Measurements from ENCODE around the gene SLC6A1.

Gene SLC6A1

GRCh38 chr3:10996345-10997013 lies 3.9 kb downstream of the SLC6A1 start:
- H3K27me3 ChIP-seq (ENCODE audit: insufficient read depth, insufficient read length): peaks cover 39% of the 10 kb centered on the region
- no peak for DNase-seq (ENCODE audit: low read depth, low spot score)
- H3K4me1 ChIP-seq (ENCODE audit: insufficient read depth, insufficient read length): peaks cover 7% of the 10 kb centered on the region
- H3K9ac ChIP-seq (ENCODE audit: insufficient read length, low read depth): no peak overlapping the region
- no peaks in the 10 kb centered on the region for H3K9me3 ChIP-seq (ENCODE audit: insufficient read depth, low read length)
- TF ChIP-seq SUZ12 (IDR thresholded peaks at IDR 0.05; ENCODE audit: extremely low read depth, insufficient read depth, insufficient read length) (no peak), YY1 (IDR thresholded peaks at IDR 0.05; ENCODE audit: insufficient read depth, insufficient read length) (no peak), ZNF274 (IDR thresholded peaks at IDR 0.05; ENCODE audit: low read depth, low read length) (no peak)
- H3K36me3 ChIP-seq (ENCODE audit: insufficient read depth, insufficient read length, low read length): no peaks in the 10 kb centered on the region
- no peak overlapping the region for H3K4me3 ChIP-seq (ENCODE audit: insufficient read length, low read depth)

GRCh38 chr3:10997196-10997595 lies 4.6 kb downstream of the SLC6A1 start:
- H3K9me3 ChIP-seq (ENCODE audit: insufficient read depth, low read length): no peaks in the 10 kb centered on the region
- H3K36me3 ChIP-seq (ENCODE audit: insufficient read depth, insufficient read length, low read length): no peaks in the 10 kb centered on the region
- TF ChIP-seq YY1 (IDR thresholded peaks at IDR 0.05; ENCODE audit: insufficient read depth, insufficient read length): no peak
- TF ChIP-seq ZNF274 (IDR thresholded peaks at IDR 0.05; ENCODE audit: low read depth, low read length): no peak
- no peak for TF ChIP-seq SUZ12 (IDR thresholded peaks at IDR 0.05; ENCODE audit: extremely low read depth, insufficient read depth, insufficient read length)
- H3K9ac ChIP-seq (ENCODE audit: insufficient read length, low read depth): no peak overlapping the region
- H3K27me3 ChIP-seq (ENCODE audit: insufficient read depth, insufficient read length): peaks cover 39% of the 10 kb centered on the region
- H3K4me1 ChIP-seq (ENCODE audit: insufficient read depth, insufficient read length): peaks cover 5% of the 10 kb centered on the region
- no peak overlapping the region for H3K4me3 ChIP-seq (ENCODE audit: insufficient read length, low read depth)
- DNase-seq (ENCODE audit: low read depth, low spot score): no peak

- no peak overlapping the region for H3K4me3 ChIP-seq (ENCODE audit: insufficient read length, low read depth)
- no peak for DNase-seq (ENCODE audit: low read depth, low spot score)
- H3K9ac ChIP-seq (ENCODE audit: insufficient read length, low read depth): no peak overlapping the region
- H3K36me3 ChIP-seq (ENCODE audit: insufficient read depth, insufficient read length, low read length): no peaks in the 10 kb centered on the region
- no peaks in the 10 kb centered on the region for H3K9me3 ChIP-seq (ENCODE audit: insufficient read depth, low read length)
- peaks cover 30% of the 10 kb centered on the region for H3K27me3 ChIP-seq (ENCODE audit: insufficient read depth, insufficient read length)
- no peak for TF ChIP-seq YY1 (IDR thresholded peaks at IDR 0.05; ENCODE audit: insufficient read depth, insufficient read length)
- no peak for TF ChIP-seq ZNF274 (IDR thresholded peaks at IDR 0.05; ENCODE audit: low read depth, low read length)
- TF ChIP-seq SUZ12 (IDR thresholded peaks at IDR 0.05; ENCODE audit: extremely low read depth, insufficient read depth, insufficient read length): no peak
- peaks cover 4% of the 10 kb centered on the region for H3K4me1 ChIP-seq (ENCODE audit: insufficient read depth, insufficient read length)
Observed at GRCh38 chr3:10998542-10998941, 6.0 kb downstream of the SLC6A1 start.

- Histone ChIP-seq H3K4me1 (ENCODE audit: insufficient read depth, insufficient read length) (peaks cover 4% of the 10 kb centered on the region), H3K27me3 (ENCODE audit: insufficient read depth, insufficient read length) (peaks cover 21% of the 10 kb centered on the region), H3K9me3 (ENCODE audit: insufficient read depth, low read length) (no peaks in the 10 kb centered on the region), H3K4me3 (ENCODE audit: insufficient read length, low read depth) (no peak overlapping the region), H3K9ac (ENCODE audit: insufficient read length, low read depth) (no peak overlapping the region), H3K36me3 (ENCODE audit: insufficient read depth, insufficient read length, low read length) (no peaks in the 10 kb centered on the region)
- DNase-seq (ENCODE audit: low read depth, low spot score): no peak
- TF ChIP-seq SUZ12 (IDR thresholded peaks at IDR 0.05; ENCODE audit: extremely low read depth, insufficient read depth, insufficient read length) (no peak), ZNF274 (IDR thresholded peaks at IDR 0.05; ENCODE audit: low read depth, low read length) (no peak), YY1 (IDR thresholded peaks at IDR 0.05; ENCODE audit: insufficient read depth, insufficient read length) (no peak)
Observed at GRCh38 chr3:10999221-11000107, 6.9 kb downstream of the SLC6A1 start.

GRCh38 chr3:11000528-11000927 lies 8.0 kb downstream of the SLC6A1 start:
- no peak for TF ChIP-seq ZNF274 (IDR thresholded peaks at IDR 0.05; ENCODE audit: low read depth, low read length)
- no peak for TF ChIP-seq YY1 (IDR thresholded peaks at IDR 0.05; ENCODE audit: insufficient read depth, insufficient read length)

GRCh38 chr3:11001020-11001657 lies 8.6 kb downstream of the SLC6A1 start:
- TF ChIP-seq YY1 (IDR thresholded peaks at IDR 0.05; ENCODE audit: insufficient read depth, insufficient read length) (no peak), SUZ12 (IDR thresholded peaks at IDR 0.05; ENCODE audit: extremely low read depth, insufficient read depth, insufficient read length) (no peak), ZNF274 (IDR thresholded peaks at IDR 0.05; ENCODE audit: low read depth, low read length) (no peak)
- DNase-seq (ENCODE audit: low read depth, low spot score): no peak
- Histone ChIP-seq H3K4me1 (ENCODE audit: insufficient read depth, insufficient read length) (peaks cover 5% of the 10 kb centered on the region), H3K4me3 (ENCODE audit: insufficient read length, low read depth) (no peak overlapping the region), H3K9ac (ENCODE audit: insufficient read length, low read depth) (no peak overlapping the region), H3K36me3 (ENCODE audit: insufficient read depth, insufficient read length, low read length) (no peaks in the 10 kb centered on the region), H3K9me3 (ENCODE audit: insufficient read depth, low read length) (no peaks in the 10 kb centered on the region), H3K27me3 (ENCODE audit: insufficient read depth, insufficient read length) (peaks cover 5% of the 10 kb centered on the region)

More at GRCh38 chr3:11000528-11000927, 8.0 kb downstream of the SLC6A1 start:
- Histone ChIP-seq H3K36me3 (ENCODE audit: insufficient read depth, insufficient read length, low read length) (no peaks in the 10 kb centered on the region), H3K9ac (ENCODE audit: insufficient read length, low read depth) (no peak overlapping the region), H3K27me3 (ENCODE audit: insufficient read depth, insufficient read length) (peaks cover 10% of the 10 kb centered on the region), H3K9me3 (ENCODE audit: insufficient read depth, low read length) (no peaks in the 10 kb centered on the region), H3K4me1 (ENCODE audit: insufficient read depth, insufficient read length) (peaks cover 4% of the 10 kb centered on the region), H3K4me3 (ENCODE audit: insufficient read length, low read depth) (no peak overlapping the region)
- no peak for DNase-seq (ENCODE audit: low read depth, low spot score)

- Histone ChIP-seq H3K27me3 (ENCODE audit: insufficient read depth, insufficient read length) (no peaks in the 10 kb centered on the region), H3K36me3 (ENCODE audit: insufficient read depth, insufficient read length, low read length) (no peaks in the 10 kb centered on the region), H3K4me3 (ENCODE audit: insufficient read length, low read depth) (no peak overlapping the region), H3K9me3 (ENCODE audit: insufficient read depth, low read length) (no peaks in the 10 kb centered on the region), H3K4me1 (ENCODE audit: insufficient read depth, insufficient read length) (peaks cover 7% of the 10 kb centered on the region), H3K9ac (ENCODE audit: insufficient read length, low read depth) (no peak overlapping the region)
- no peak for DNase-seq (ENCODE audit: low read depth, low spot score)
- no peak for TF ChIP-seq ZNF274 (IDR thresholded peaks at IDR 0.05; ENCODE audit: low read depth, low read length)
- no peak for TF ChIP-seq YY1 (IDR thresholded peaks at IDR 0.05; ENCODE audit: insufficient read depth, insufficient read length)
- no peak for TF ChIP-seq SUZ12 (IDR thresholded peaks at IDR 0.05; ENCODE audit: extremely low read depth, insufficient read depth, insufficient read length)
Observed at GRCh38 chr3:11001658-11002021, 9.1 kb downstream of the SLC6A1 start.
